IMR-90 (cell line): ENCODE data around the gene CACNA2D3.

Experiments
- NFE2L2 ChIP-seq: fragments of 150-350 bp; IDR thresholded peaks from 2 replicates; pipeline ENCODE4 v1.6.1; 2016; ENCODE audit warnings: low read depth, mild to moderate bottlenecking, low read length
- POLR2A ChIP-seq: IDR thresholded peaks from 2 replicates; pipeline ENCODE4 v1.6.1; 2012; ENCODE audit warnings: mild to moderate bottlenecking, low read depth, low read length
- RAD21 ChIP-seq: IDR thresholded peaks from 2 replicates; pipeline ENCODE4 v1.6.1; 2012; ENCODE audit warnings: low read length, improper control_type of control experiment
- RCOR1 ChIP-seq: IDR thresholded peaks from 2 replicates; pipeline ENCODE4 v1.6.1; 2012; ENCODE audit warnings: mild to moderate bottlenecking, low read length, improper control_type of control experiment; ENCODE audit not compliant: insufficient replicate concordance
- SMC3 ChIP-seq: fragments of 150-350 bp; IDR thresholded peaks from 2 replicates; pipeline ENCODE4 v1.6.1; 2016; ENCODE audit warnings: low read depth, mild to moderate bottlenecking, antibody characterized with exemption, low read length, moderate library complexity
- TF ChIP-seq, protein P1 (sequence below): conservative IDR thresholded peaks from 2 replicates; pipeline ENCODE4 v1.5.1; 2012; ENCODE audit warnings: mild to moderate bottlenecking, low read depth, low read length, improper control_type of control experiment

DNA sequence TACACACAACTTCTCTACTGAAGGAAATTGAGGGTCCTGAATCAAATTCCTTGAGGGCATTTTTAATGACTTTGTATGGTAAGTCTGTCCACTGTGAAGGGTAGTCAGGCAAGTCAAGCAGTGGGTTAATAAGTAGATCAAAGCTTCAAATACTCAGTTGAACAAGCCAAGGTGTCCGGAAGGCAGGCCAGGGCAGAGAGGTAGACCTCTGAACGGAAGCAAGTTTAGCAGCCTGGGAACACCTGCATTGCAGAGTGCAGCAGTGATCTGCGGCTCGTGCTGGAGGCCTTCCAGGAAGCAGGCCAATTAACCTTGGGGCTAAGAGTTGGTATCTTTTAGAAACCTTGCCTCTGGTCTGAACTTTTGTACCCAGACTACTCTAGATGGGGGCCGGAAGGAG lies 661.7 kb downstream of the CACNA2D3 start:
- TF ChIP-seq, protein P1, sequence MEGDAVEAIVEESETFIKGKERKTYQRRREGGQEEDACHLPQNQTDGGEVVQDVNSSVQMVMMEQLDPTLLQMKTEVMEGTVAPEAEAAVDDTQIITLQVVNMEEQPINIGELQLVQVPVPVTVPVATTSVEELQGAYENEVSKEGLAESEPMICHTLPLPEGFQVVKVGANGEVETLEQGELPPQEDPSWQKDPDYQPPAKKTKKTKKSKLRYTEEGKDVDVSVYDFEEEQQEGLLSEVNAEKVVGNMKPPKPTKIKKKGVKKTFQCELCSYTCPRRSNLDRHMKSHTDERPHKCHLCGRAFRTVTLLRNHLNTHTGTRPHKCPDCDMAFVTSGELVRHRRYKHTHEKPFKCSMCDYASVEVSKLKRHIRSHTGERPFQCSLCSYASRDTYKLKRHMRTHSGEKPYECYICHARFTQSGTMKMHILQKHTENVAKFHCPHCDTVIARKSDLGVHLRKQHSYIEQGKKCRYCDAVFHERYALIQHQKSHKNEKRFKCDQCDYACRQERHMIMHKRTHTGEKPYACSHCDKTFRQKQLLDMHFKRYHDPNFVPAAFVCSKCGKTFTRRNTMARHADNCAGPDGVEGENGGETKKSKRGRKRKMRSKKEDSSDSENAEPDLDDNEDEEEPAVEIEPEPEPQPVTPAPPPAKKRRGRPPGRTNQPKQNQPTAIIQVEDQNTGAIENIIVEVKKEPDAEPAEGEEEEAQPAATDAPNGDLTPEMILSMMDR: no peak
- TF ChIP-seq RAD21 (no peak), RCOR1 (no peak), POLR2A (no peak), NFE2L2 (no peak), SMC3 (no peak)
